GM18498 (cell line): ENCODE results near the gene PTPRD.
"Not testable (repeated sequence)": the region's sequence is repeated elsewhere in the genome, so short reads cannot be mapped to it uniquely, and the experiment has no call there.

Experiments used
- ATAC-seq: cut with Tn5 transposase; IDR thresholded peaks from one replicate; pipeline ENCODE4 v1.9.1; 2021; ENCODE audit warnings: mild to moderate bottlenecking, moderate library complexity; ENCODE audit not compliant: unreplicated experiment

The PTPRD gene

GRCh38 chr9:8709731-8710130, 1903.1 kb downstream of the PTPRD start:
- no peak for ATAC-seq

- ATAC-seq: no peak
Measured at GRCh38 chr9:8708728-8709127, 1904.1 kb downstream of the PTPRD start.

GRCh38 chr9:8706998-8707397, 1905.8 kb downstream of the PTPRD start:
- no peak for ATAC-seq

GRCh38 chr9:8706531-8706930, 1906.3 kb downstream of the PTPRD start:
- ATAC-seq: no peak

- no peak for ATAC-seq
Measured at GRCh38 chr9:8705861-8706260, 1906.9 kb downstream of the PTPRD start.

GRCh38 chr9:8703904-8704303, 1908.9 kb downstream of the PTPRD start:
- ATAC-seq: no peak

GRCh38 chr9:8701904-8702303, 1910.9 kb downstream of the PTPRD start:
- ATAC-seq: no peak

- ATAC-seq: not testable (repeated sequence)
Measured at GRCh38 chr9:8697565-8697964, 1915.2 kb downstream of the PTPRD start.

- ATAC-seq: no peak
Measured at GRCh38 chr9:8696516-8696915, 1916.3 kb downstream of the PTPRD start.

- ATAC-seq: no peak
Measured at GRCh38 chr9:8694983-8695588, 1917.7 kb downstream of the PTPRD start.

- no peak for ATAC-seq
Measured at GRCh38 chr9:8693464-8693863, 1919.3 kb downstream of the PTPRD start.

- no peak for ATAC-seq
Measured at GRCh38 chr9:8686516-8686915, 1926.3 kb downstream of the PTPRD start.

GRCh38 chr9:8685825-8686224, 1927.0 kb downstream of the PTPRD start:
- ATAC-seq: no peak

GRCh38 chr9:8684978-8685708, 1927.7 kb downstream of the PTPRD start:
- ATAC-seq: no peak

- no peak for ATAC-seq
Measured at GRCh38 chr9:8683496-8683895, 1929.3 kb downstream of the PTPRD start.

- ATAC-seq: no peak
Measured at GRCh38 chr9:8680658-8681057, 1932.1 kb downstream of the PTPRD start.

GRCh38 chr9:8680157-8680556, 1932.6 kb downstream of the PTPRD start:
- ATAC-seq: no peak

- no peak for ATAC-seq
Measured at GRCh38 chr9:8679371-8679822, 1933.4 kb downstream of the PTPRD start.

- no peak for ATAC-seq
Measured at GRCh38 chr9:8677741-8678140, 1935.1 kb downstream of the PTPRD start.

GRCh38 chr9:8674536-8674935, 1938.3 kb downstream of the PTPRD start:
- no peak for ATAC-seq

- no peak for ATAC-seq
Measured at GRCh38 chr9:8673830-8674229, 1939.0 kb downstream of the PTPRD start.

GRCh38 chr9:8670751-8671150, 1942.1 kb downstream of the PTPRD start:
- no peak for ATAC-seq

- no peak for ATAC-seq
Measured at GRCh38 chr9:8668751-8669150, 1944.1 kb downstream of the PTPRD start.
